Measurements from ENCODE around the gene C17orf58.
"Not testable (repeated sequence)": the region's sequence is repeated elsewhere in the genome, so short reads cannot be mapped to it uniquely, and the experiment has no call there.

C17orf58 gene

GRCh38 chr17:67990909-67991308 lies 5.4 kb downstream of the C17orf58 start:
- no peak overlapping the region for H3K27ac ChIP-seq
- no peak for TF ChIP-seq CTCF (IDR thresholded peaks at IDR 0.05)
- no peak for DNase-seq (ENCODE audit: low spot score)
- H3K4me3 ChIP-seq: no peak overlapping the region

GRCh38 chr17:67983383-67983688 lies 12.9 kb downstream of the C17orf58 start:
- no peak for TF ChIP-seq CTCF (IDR thresholded peaks at IDR 0.05)
- DNase-seq (ENCODE audit: low spot score): no peak
- Histone ChIP-seq H3K4me3 (no peak overlapping the region), H3K27ac (no peak overlapping the region)

- Histone ChIP-seq H3K4me3 (no peak overlapping the region), H3K27ac (no peak overlapping the region)
- no peak for TF ChIP-seq CTCF (IDR thresholded peaks at IDR 0.05)
- no peak for DNase-seq (ENCODE audit: low spot score)
These were observed 13.4 kb downstream of the C17orf58 start for GRCh38 chr17:67982686-67983382.

GRCh38 chr17:67982034-67982640 lies 14.1 kb downstream of the C17orf58 start:
- no peak for DNase-seq (ENCODE audit: low spot score)
- Histone ChIP-seq H3K27ac (no peak overlapping the region), H3K4me3 (no peak overlapping the region)
- TF ChIP-seq CTCF (IDR thresholded peaks at IDR 0.05): no peak

- H3K27ac ChIP-seq; H3K4me3 ChIP-seq; DNase-seq (ENCODE audit: low spot score): not testable (repeated sequence)
These were observed 15.4 kb downstream of the C17orf58 start for GRCh38 chr17:67980883-67981282.

GRCh38 chr17:67980456-67980855 lies 15.8 kb downstream of the C17orf58 start:
- H3K4me3 ChIP-seq: no peak overlapping the region
- H3K27ac ChIP-seq: no peak overlapping the region
- DNase-seq (ENCODE audit: low spot score): no peak
- no peak for TF ChIP-seq CTCF (IDR thresholded peaks at IDR 0.05)

GRCh38 chr17:67976306-67976705 lies 20.0 kb downstream of the C17orf58 start:
- not testable (repeated sequence) for DNase-seq (ENCODE audit: low spot score); H3K4me3 ChIP-seq

GRCh38 chr17:67974598-67975066 lies 21.6 kb downstream of the C17orf58 start:
- DNase-seq (ENCODE audit: low spot score): no peak
- no peak overlapping the region for H3K4me3 ChIP-seq
- TF ChIP-seq CTCF (IDR thresholded peaks at IDR 0.05): no peak

More at GRCh38 chr17:67976306-67976705, 20.0 kb downstream of the C17orf58 start:
- H3K27ac ChIP-seq: not testable (repeated sequence)

More at GRCh38 chr17:67974598-67975066, 21.6 kb downstream of the C17orf58 start:
- H3K27ac ChIP-seq: no peak overlapping the region

Data from coronary artery (tissue), 2 donors.